SK-N-SH treated with all-trans-retinoic acid at 6 μM for 48 hours (cell line): ENCODE measurements around the gene HSFX2.
"Not testable (repeated sequence)": the region's sequence is repeated elsewhere in the genome, so short reads cannot be mapped to it uniquely, and the experiment has no call there.

ENCODE experiments used
- ARNTL ChIP-seq: fragments of 450-650 bp; formaldehyde crosslinking; IDR thresholded peaks from 2 replicates; pipeline ENCODE4 v1.5.0; 2020; ENCODE audit warnings: low read depth, mild to moderate bottlenecking, moderate library complexity, borderline replicate concordance
- CSDC2 ChIP-seq: fragments of 250-450 bp; sonication (Bioruptor Pico); IDR thresholded peaks from 2 replicates; pipeline ENCODE4 v1.5.0; 2020; ENCODE audit warnings: mild to moderate bottlenecking, moderate library complexity
- RARB ChIP-seq: fragments of 250-450 bp; sonication (Bioruptor Pico); IDR thresholded peaks from 2 replicates; pipeline ENCODE4 v1.8.0; 2021; ENCODE audit warnings: mild to moderate bottlenecking, moderate library complexity
- TOX ChIP-seq: fragments of 250-450 bp; sonication (Bioruptor Pico); IDR thresholded peaks from 2 replicates; pipeline ENCODE4 v1.8.0; 2021; ENCODE audit warnings: mild to moderate bottlenecking, moderate library complexity, borderline replicate concordance
- ZFP3 ChIP-seq: fragments of 250-450 bp; sonication (Bioruptor Pico); IDR thresholded peaks from 2 replicates; pipeline ENCODE4 v1.5.0; 2020; ENCODE audit warnings: mild to moderate bottlenecking, moderate library complexity
- TF ChIP-seq, protein P1 (sequence below): fragments of 250-450 bp; sonication (Bioruptor Pico); IDR thresholded peaks from 2 replicates; pipeline ENCODE4 v1.8.0; 2020; ENCODE audit warnings: mild to moderate bottlenecking, moderate library complexity, borderline replicate concordance

DNA sequence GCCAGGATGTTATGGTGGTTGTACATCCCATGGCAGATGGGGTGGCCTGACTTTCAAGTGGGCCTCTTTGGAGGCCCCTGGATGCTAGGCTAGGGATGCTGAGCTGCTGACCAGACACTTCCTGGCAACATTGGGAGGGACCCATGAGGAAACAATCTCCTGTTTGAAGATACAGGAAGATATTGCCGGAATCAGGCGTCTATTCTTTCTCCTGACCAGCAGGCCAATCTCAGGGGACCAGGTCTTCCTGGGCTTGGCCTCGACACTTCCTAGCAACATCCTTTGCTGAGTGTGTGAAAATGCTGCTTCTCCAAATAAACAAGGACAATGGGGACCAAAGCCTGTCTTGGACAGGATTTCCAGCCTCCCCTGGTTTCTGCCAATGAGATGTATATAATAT lies 47.3 kb downstream of the HSFX2 start:
- TF ChIP-seq ZFP3; RARB (CRISPR knock-in tag); ARNTL (CRISPR knock-in tag); CSDC2; TOX (CRISPR knock-in tag): not testable (repeated sequence)
- TF ChIP-seq, protein P1, sequence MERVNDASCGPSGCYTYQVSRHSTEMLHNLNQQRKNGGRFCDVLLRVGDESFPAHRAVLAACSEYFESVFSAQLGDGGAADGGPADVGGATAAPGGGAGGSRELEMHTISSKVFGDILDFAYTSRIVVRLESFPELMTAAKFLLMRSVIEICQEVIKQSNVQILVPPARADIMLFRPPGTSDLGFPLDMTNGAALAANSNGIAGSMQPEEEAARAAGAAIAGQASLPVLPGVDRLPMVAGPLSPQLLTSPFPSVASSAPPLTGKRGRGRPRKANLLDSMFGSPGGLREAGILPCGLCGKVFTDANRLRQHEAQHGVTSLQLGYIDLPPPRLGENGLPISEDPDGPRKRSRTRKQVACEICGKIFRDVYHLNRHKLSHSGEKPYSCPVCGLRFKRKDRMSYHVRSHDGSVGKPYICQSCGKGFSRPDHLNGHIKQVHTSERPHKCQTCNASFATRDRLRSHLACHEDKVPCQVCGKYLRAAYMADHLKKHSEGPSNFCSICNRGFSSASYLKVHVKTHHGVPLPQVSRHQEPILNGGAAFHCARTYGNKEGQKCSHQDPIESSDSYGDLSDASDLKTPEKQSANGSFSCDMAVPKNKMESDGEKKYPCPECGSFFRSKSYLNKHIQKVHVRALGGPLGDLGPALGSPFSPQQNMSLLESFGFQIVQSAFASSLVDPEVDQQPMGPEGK (CRISPR knock-in tag): not testable (repeated sequence)
